ENCODE data around the gene SGSM1. TPM values are rescaled to one million over a fixed set of nuclear protein-coding genes. Genes with fewer than 3 reads are reported as not detected.
"Not testable (repeated sequence)": the region's sequence is repeated elsewhere in the genome, so short reads cannot be mapped to it uniquely, and the experiment has no call there.

Gene SGSM1
- polyA plus RNA-seq, 3 donors: not detected

DNA sequence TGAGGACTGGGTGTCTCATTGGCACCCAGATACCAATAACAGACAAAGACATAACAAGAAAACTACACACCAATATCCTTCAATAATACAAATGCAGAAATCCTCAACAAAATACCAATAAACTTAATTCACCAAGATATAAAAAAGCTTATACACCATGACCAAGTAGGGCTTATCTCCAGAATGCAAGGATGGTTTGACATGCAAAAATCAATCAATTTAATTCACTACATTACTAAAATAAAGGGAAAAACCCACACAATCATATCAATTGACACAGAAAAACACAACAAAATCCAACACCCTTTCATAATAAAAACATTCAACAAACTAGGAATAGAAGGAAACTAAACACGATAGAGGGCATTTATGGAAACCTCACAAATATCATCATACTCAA lies 99.9 kb downstream of the SGSM1 start:
- Histone ChIP-seq H3K4me3 (replicated peaks in 1 of 3; ENCODE audit: low read depth in 2 of 3, low read length in 3 of 3) (no peak overlapping the region), H3K9ac (ENCODE audit: insufficient read depth, low read length, poor library complexity, severe bottlenecking) (no peak overlapping the region), H3K4me2 (replicated peaks; ENCODE audit: extremely low read depth, low read length, poor library complexity, severe bottlenecking) (no peak overlapping the region), H3K4me1 (ENCODE audit: control insufficient read depth in 1 of 2, insufficient read depth in 2 of 2, low read length in 2 of 2) (no peaks in the 10 kb centered on the region), H3K79me2 (ENCODE audit: insufficient read depth, low read length) (no peaks in the 10 kb centered on the region), H3K27me3 (ENCODE audit: control insufficient read depth in 2 of 2, insufficient read depth in 2 of 2, low read length in 2 of 2) (peaks cover 0 to 3% of the 10 kb centered on the region in 2 donors), H4K20me1 (ENCODE audit: insufficient read depth, low read length) (no peaks in the 10 kb centered on the region), H3K36me3 (replicated peaks in 1 of 2; ENCODE audit: control insufficient read depth in 1 of 2, insufficient read depth in 2 of 2, low read length in 2 of 2) (no peaks in the 10 kb centered on the region), H3K9me3 (replicated peaks in 1 of 2; ENCODE audit: control insufficient read depth in 1 of 2, insufficient read depth in 1 of 2, low read length in 2 of 2) (peaks cover 16 to 20% of the 10 kb centered on the region in 2 donors), H3K27ac (ENCODE audit: low read depth in 1 of 2, low read length in 2 of 2) (no peak overlapping the region), H2AFZ (ENCODE audit: insufficient read depth, low read depth, low read length, poor library complexity, severe bottlenecking) (no peak overlapping the region)
- TF ChIP-seq, protein P1, sequence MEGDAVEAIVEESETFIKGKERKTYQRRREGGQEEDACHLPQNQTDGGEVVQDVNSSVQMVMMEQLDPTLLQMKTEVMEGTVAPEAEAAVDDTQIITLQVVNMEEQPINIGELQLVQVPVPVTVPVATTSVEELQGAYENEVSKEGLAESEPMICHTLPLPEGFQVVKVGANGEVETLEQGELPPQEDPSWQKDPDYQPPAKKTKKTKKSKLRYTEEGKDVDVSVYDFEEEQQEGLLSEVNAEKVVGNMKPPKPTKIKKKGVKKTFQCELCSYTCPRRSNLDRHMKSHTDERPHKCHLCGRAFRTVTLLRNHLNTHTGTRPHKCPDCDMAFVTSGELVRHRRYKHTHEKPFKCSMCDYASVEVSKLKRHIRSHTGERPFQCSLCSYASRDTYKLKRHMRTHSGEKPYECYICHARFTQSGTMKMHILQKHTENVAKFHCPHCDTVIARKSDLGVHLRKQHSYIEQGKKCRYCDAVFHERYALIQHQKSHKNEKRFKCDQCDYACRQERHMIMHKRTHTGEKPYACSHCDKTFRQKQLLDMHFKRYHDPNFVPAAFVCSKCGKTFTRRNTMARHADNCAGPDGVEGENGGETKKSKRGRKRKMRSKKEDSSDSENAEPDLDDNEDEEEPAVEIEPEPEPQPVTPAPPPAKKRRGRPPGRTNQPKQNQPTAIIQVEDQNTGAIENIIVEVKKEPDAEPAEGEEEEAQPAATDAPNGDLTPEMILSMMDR (IDR thresholded peaks at IDR 0.05): no peak
- H3K4me3 Mint-ChIP-seq: no peak overlapping the region
- H3K27ac Mint-ChIP-seq: no peak overlapping the region
- H3K9me3 Mint-ChIP-seq: peaks cover 16 to 37% (median 27%) of the 10 kb centered on the region in 7 donors
- no peaks in the 10 kb centered on the region for H3K36me3 Mint-ChIP-seq
- intact Hi-C loops (cut with micrococcal nuclease): no loop called here
- peaks cover 1 to 5% (median 3%) of the 10 kb centered on the region in 3 donors for H3K27me3 Mint-ChIP-seq (ENCODE audit: low read depth in 3 of 3)
- no peaks in the 10 kb centered on the region for H3K4me1 Mint-ChIP-seq
- no peak for DNase-seq
- WGBS (ENCODE audit: insufficient coverage): 100% methylated on average over 1 of the region's 1 CpG

DNA sequence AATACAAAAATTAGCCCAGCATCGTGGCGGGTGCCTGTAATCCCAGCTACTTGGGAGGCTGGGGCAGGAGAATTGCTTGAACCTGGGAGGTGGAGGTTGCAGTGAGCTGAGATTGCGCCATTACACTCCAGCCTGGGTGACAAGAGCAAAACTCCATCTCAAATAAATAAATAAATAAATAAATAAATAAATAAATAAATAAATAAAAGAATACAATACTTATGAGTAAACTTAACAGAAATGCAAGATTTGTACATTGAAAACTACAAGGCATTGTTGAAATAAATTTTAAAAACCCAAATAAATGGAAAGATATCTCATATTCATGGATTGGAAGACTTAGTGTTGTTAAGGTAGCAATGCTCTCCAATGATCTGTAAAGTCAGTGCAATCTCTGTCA lies 101.1 kb downstream of the SGSM1 start:
- not testable (repeated sequence) for H3K4me3 Mint-ChIP-seq; H3K4me3 ChIP-seq (replicated peaks in 1 of 3; ENCODE audit: low read depth in 2 of 3, low read length in 3 of 3)

More for the DNA sequence above, 101.1 kb downstream of the SGSM1 start:
- H3K4me1 Mint-ChIP-seq; H3K27ac ChIP-seq (ENCODE audit: low read depth in 1 of 2, low read length in 2 of 2); H2AFZ ChIP-seq (ENCODE audit: insufficient read depth, low read depth, low read length, poor library complexity, severe bottlenecking); H3K27me3 Mint-ChIP-seq (ENCODE audit: low read depth in 3 of 3); H4K20me1 ChIP-seq (ENCODE audit: insufficient read depth, low read length); H3K36me3 ChIP-seq (replicated peaks in 1 of 2; ENCODE audit: control insufficient read depth in 1 of 2, insufficient read depth in 2 of 2, low read length in 2 of 2); H3K4me2 ChIP-seq (replicated peaks; ENCODE audit: extremely low read depth, low read length, poor library complexity, severe bottlenecking); H3K4me1 ChIP-seq (ENCODE audit: control insufficient read depth in 1 of 2, insufficient read depth in 2 of 2, low read length in 2 of 2); H3K36me3 Mint-ChIP-seq; H3K79me2 ChIP-seq (ENCODE audit: insufficient read depth, low read length); DNase-seq; intact Hi-C loops (cut with micrococcal nuclease); H3K27ac Mint-ChIP-seq; H3K27me3 ChIP-seq (ENCODE audit: control insufficient read depth in 2 of 2, insufficient read depth in 2 of 2, low read length in 2 of 2); H3K9ac ChIP-seq (ENCODE audit: insufficient read depth, low read length, poor library complexity, severe bottlenecking): not testable (repeated sequence)
- peaks cover 16 to 20% of the 10 kb centered on the region in 2 donors for H3K9me3 ChIP-seq (replicated peaks in 1 of 2; ENCODE audit: control insufficient read depth in 1 of 2, insufficient read depth in 1 of 2, low read length in 2 of 2)
- peaks cover 16 to 37% (median 27%) of the 10 kb centered on the region in 7 donors for H3K9me3 Mint-ChIP-seq
- WGBS (ENCODE audit: insufficient coverage): no CpG with 5 or more reads among the region's 3 CpGs

Data from CD14-positive monocyte (primary cell).